Upper lobe of right lung (tissue), 1 donor: ENCODE results near the gene BMPR1B. TPM values are rescaled to one million over a fixed set of nuclear protein-coding genes. Genes with fewer than 3 reads are reported as not detected.

Source experiments
- ATAC-seq: fragments of 200-7000 bp; cut with Tn5 transposase; one replicate; pipeline ENCODE4 v1.9.1; 2020; ENCODE audit warnings: mild to moderate bottlenecking, moderate library complexity
- DNase-seq: peaks from one replicate; pipeline ENCODE4 v3.0.0-alpha.2; 2020
- H3K27ac ChIP-seq: fragments of 200-600 bp; one replicate; pipeline ENCODE4 v1.8.0; 2022
- H3K27me3 ChIP-seq: fragments of 200-600 bp; one replicate; pipeline ENCODE4 v1.8.0; 2022; ENCODE audit warnings: mild to moderate bottlenecking
- H3K36me3 ChIP-seq: fragments of 200-600 bp; one replicate; pipeline ENCODE4 v1.8.0; 2022
- H3K4me1 ChIP-seq: fragments of 200-600 bp; one replicate; pipeline ENCODE4 v1.8.0; 2022
- H3K4me3 ChIP-seq: fragments of 200-600 bp; one replicate; pipeline ENCODE4 v1.8.0; 2022; ENCODE audit warnings: mild to moderate bottlenecking
- H3K9me3 ChIP-seq: fragments of 200-600 bp; one replicate; pipeline ENCODE4 v1.8.0; 2022
- intact Hi-C: fragments of 100-400 bp; cut with DNase I; formaldehyde crosslinking; loops from one replicate; pipeline ENCODE4 v1.11.0; 2022
- total RNA-seq: library from RNA; stranded (reverse); fragmentation: NEBNext Ultra II Directional; extraction: Animal tissue kit (Norgen Biotek cat#: 25700); gene quantifications from one replicate; pipeline ENCODE4 v1.2.1, GENCODE V29; 2021
- TF ChIP-seq, protein P1 (sequence below): fragments of 200-600 bp; IDR thresholded peaks from one replicate; pipeline ENCODE4 v1.8.0; 2022; ENCODE audit warnings: antibody characterized with exemption
- donor health status: DM: no; HTN: yes; CAD: no; lungs with severe emphysema.

The BMPR1B gene
- total RNA-seq, 1 donor from 2014 or later: 3.0 TPM

DNA sequence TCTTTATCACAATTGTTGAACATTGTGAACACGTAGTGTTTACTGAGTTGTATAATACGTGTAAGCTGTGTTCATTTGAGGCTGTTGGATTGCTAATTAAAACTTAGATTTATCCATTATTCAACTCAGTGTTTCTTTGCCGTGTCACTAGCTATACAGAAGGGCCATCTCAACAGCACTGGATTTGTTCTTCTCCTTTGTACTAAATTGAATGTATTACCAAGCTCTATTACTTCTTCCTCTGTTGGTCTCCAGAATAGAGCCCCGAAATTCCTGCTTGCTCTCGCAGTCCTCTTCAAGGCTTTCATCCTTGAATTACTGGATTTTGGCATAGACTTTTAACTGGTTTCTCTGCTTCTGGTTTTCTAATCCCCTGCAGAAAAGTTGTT lies 182.8 kb downstream of the BMPR1B start:
- no peak for DNase-seq
- no peak for ATAC-seq
- TF ChIP-seq, protein P1, sequence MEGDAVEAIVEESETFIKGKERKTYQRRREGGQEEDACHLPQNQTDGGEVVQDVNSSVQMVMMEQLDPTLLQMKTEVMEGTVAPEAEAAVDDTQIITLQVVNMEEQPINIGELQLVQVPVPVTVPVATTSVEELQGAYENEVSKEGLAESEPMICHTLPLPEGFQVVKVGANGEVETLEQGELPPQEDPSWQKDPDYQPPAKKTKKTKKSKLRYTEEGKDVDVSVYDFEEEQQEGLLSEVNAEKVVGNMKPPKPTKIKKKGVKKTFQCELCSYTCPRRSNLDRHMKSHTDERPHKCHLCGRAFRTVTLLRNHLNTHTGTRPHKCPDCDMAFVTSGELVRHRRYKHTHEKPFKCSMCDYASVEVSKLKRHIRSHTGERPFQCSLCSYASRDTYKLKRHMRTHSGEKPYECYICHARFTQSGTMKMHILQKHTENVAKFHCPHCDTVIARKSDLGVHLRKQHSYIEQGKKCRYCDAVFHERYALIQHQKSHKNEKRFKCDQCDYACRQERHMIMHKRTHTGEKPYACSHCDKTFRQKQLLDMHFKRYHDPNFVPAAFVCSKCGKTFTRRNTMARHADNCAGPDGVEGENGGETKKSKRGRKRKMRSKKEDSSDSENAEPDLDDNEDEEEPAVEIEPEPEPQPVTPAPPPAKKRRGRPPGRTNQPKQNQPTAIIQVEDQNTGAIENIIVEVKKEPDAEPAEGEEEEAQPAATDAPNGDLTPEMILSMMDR: no peak
- no peaks in the 10 kb centered on the region for H3K36me3 ChIP-seq
- intact Hi-C loops: no loop called here
- no peaks in the 10 kb centered on the region for H3K27me3 ChIP-seq
- H3K27ac ChIP-seq: no peak overlapping the region
- H3K4me1 ChIP-seq: no peaks in the 10 kb centered on the region
- no peaks in the 10 kb centered on the region for H3K9me3 ChIP-seq
- H3K4me3 ChIP-seq: no peak overlapping the region

DNA sequence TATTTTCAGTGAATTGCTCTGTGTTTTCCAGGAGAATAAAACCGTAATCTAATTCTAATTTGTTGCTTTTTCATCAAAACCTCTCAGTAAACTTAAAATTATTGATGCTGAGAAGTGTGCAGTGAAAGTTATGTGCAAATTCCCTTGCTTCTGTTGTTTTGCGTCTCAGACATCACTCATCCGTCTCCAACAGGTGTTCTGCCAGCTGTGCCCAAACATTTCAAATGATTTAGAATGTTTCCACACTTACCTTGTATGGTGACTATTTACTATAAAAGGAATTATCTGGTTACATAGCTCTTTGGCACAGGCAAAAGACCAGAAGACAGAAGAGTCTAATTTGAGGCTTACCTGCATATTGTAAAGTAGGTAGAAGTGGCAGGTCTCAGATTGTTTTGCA lies 184.0 kb downstream of the BMPR1B start:
- ATAC-seq (no peak), DNase-seq (no peak)
- H3K4me1 ChIP-seq: no peaks in the 10 kb centered on the region
- no peaks in the 10 kb centered on the region for H3K27me3 ChIP-seq
- no peaks in the 10 kb centered on the region for H3K36me3 ChIP-seq
- H3K9me3 ChIP-seq: no peaks in the 10 kb centered on the region
- no peak overlapping the region for H3K27ac ChIP-seq
- intact Hi-C loops: no loop called here
- TF ChIP-seq, protein P1: no peak
- no peak overlapping the region for H3K4me3 ChIP-seq

GRCh38 chr4:94944726-94945125 lies 187.0 kb downstream of the BMPR1B start:
- no peaks in the 10 kb centered on the region for H3K4me1 ChIP-seq
- H3K27ac ChIP-seq: no peak overlapping the region
- no peaks in the 10 kb centered on the region for H3K36me3 ChIP-seq
- ATAC-seq (no peak), DNase-seq (no peak)
- intact Hi-C loops: no loop called here
- H3K9me3 ChIP-seq: no peaks in the 10 kb centered on the region
- H3K4me3 ChIP-seq: no peak overlapping the region
- no peaks in the 10 kb centered on the region for H3K27me3 ChIP-seq
- TF ChIP-seq, protein P1: no peak

DNA sequence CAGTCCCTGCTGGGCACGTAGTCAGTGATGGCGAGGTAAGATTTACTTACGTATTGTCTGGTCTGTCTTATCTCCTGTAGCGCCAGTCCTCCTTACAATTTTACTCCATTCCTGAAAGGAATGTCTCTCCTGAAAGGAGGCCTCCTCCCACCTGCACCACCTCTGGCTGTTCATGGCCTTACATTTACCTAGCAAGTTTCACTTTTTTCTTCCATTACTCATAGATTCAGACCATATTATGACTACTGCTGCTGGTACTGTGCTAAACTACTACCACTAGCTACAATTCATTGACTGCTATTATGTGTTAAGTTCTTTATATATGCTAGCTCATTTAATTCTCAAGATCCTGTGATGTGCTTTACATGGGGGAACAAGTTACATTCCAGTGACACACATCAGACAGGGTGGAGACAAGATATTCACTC lies 189.9 kb downstream of the BMPR1B start:
- no peaks in the 10 kb centered on the region for H3K4me1 ChIP-seq
- TF ChIP-seq, protein P1: no peak
- no peaks in the 10 kb centered on the region for H3K36me3 ChIP-seq
- no peaks in the 10 kb centered on the region for H3K27me3 ChIP-seq
- H3K4me3 ChIP-seq: no peak overlapping the region
- intact Hi-C loops: no loop called here
- no peaks in the 10 kb centered on the region for H3K9me3 ChIP-seq
- H3K27ac ChIP-seq: no peak overlapping the region
- DNase-seq: no peak
- peak; percentile 39 for ATAC-seq

DNA sequence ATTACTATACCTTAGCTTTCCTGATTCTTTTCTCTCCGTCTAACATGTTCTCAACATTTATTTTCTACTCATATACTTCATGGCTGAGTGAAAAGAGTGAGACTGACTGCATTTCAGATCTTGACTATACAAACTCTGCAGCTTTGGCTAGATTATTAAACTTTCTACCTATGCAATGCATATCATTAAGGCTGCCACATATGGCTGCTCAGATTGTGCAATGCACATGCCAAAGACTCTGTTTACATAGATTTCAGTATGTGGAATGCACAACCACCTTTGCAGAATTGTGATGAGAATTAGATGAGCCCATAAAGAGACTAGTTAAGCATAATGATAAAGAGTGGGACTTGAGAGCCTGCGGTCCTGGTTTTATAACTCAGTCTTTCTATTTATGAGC lies 196.5 kb downstream of the BMPR1B start:
- intact Hi-C loops: no loop called here
- no peak overlapping the region for H3K4me3 ChIP-seq
- TF ChIP-seq, protein P1: no peak

GRCh38 chr4:94957030-94957429 lies 199.3 kb downstream of the BMPR1B start:
- Histone ChIP-seq H3K27ac (no peak overlapping the region), H3K9me3 (no peaks in the 10 kb centered on the region), H3K4me1 (no peaks in the 10 kb centered on the region), H3K27me3 (no peaks in the 10 kb centered on the region), H3K36me3 (no peaks in the 10 kb centered on the region), H3K4me3 (no peak overlapping the region)
- TF ChIP-seq, protein P1: no peak
- intact Hi-C loops: no loop called here
- DNase-seq (no peak), ATAC-seq (no peak)

More for the DNA sequence above, 196.5 kb downstream of the BMPR1B start:
- H3K4me1 ChIP-seq: no peaks in the 10 kb centered on the region
- DNase-seq: no peak
- ATAC-seq: no peak
- H3K9me3 ChIP-seq: no peaks in the 10 kb centered on the region
- no peak overlapping the region for H3K27ac ChIP-seq
- no peaks in the 10 kb centered on the region for H3K36me3 ChIP-seq
- H3K27me3 ChIP-seq: no peaks in the 10 kb centered on the region
